ENCODE measurements around the gene ST7. TPM values are rescaled to one million over a fixed set of nuclear protein-coding genes. Genes with fewer than 3 reads are reported as not detected.

Gene ST7
- polyA plus RNA-seq, 2 of the 4 experiments (the other 2 are of a cell fraction) = 16.2 to 26.0 TPM

- no peak for TF ChIP-seq POLR2A (IDR thresholded peaks at IDR 0.05; ENCODE audit: low read length)
- no peak for TF ChIP-seq HOXB5 (CRISPR knock-in tag; IDR thresholded peaks at IDR 0.05)
- no peak for TF ChIP-seq RNF2 (IDR thresholded peaks at IDR 0.05; ENCODE audit: borderline replicate concordance, low read depth)
- no peak for TF ChIP-seq JUNB (IDR thresholded peaks at IDR 0.05)
- H3K9me3 ChIP-seq = 0 out of 3 replicates have a peak, but pooled peaks cover 5% of the 10 kb centered on the region
- no peak overlapping the region for H3K4me2 ChIP-seq
- FAIRE-seq (no peak), DNase-seq (ENCODE audit: low read depth in 1 of 2, low spot score in 1 of 2) (no peak), ATAC-seq (no peak)
- H3K27ac ChIP-seq = no peak overlapping the region
- ChIA-PET POLR2A (no interaction called here), CTCF (interaction anchor here (0.6 to 3.2 kb wide), 3 partner anchors 9 to 23 kb away, joined by 3 to 18 read pairs (median 3); no protein-coding TSS in a partner anchor)
- no peak overlapping the region for H3K4me3 ChIP-seq
- WGBS (ENCODE audit: missing lambda C conversion rate) = 96% methylated on average over 1 of the region's 1 CpG
- H3K4me1 ChIP-seq = no peaks in the 10 kb centered on the region
Observed at GRCh38 chr7:116912269-116912909, 40.9 kb upstream of the ST7 start.

DNA sequence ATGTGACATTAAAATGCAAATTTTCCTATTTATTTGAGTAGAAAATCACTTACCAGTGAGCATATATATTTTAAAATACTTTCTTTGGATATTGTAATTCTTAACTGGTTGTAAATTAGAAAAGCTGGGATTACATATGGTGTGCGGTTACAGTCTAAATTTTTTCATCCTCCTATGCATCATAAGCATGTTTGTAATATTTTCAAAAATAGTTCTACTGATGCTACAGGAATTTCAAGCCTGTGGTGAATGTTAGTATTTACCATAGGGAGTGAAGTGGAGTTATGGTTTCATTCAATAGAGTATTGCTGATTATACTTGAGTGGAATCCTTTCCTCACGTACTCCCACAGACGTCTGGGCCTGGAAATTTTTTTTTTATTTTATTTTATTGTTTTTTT lies 34.6 kb upstream of the ST7 start:
- ChIA-PET CTCF (no interaction called here), POLR2A (no interaction called here)
- ATAC-seq (no peak), DNase-seq (ENCODE audit: low read depth in 1 of 2, low spot score in 1 of 2) (no peak), FAIRE-seq (no peak)
- Histone ChIP-seq H3K4me2 (no peak overlapping the region), H3K9me3 (no peaks in the 10 kb centered on the region), H3K27ac (no peak overlapping the region), H3K4me1 (no peaks in the 10 kb centered on the region), H3K4me3 (no peak overlapping the region)
- TF ChIP-seq EP300 (IDR thresholded peaks at IDR 0.05) (no peak), FOSB (CRISPR knock-in tag; IDR thresholded peaks at IDR 0.05) (no peak), CHD4 (IDR thresholded peaks at IDR 0.05; ENCODE audit: borderline replicate concordance) (no peak), RARB (CRISPR knock-in tag; IDR thresholded peaks at IDR 0.05) (no peak), CEBPB (IDR thresholded peaks at IDR 0.05) (no peak)
- TF ChIP-seq, protein P1, sequence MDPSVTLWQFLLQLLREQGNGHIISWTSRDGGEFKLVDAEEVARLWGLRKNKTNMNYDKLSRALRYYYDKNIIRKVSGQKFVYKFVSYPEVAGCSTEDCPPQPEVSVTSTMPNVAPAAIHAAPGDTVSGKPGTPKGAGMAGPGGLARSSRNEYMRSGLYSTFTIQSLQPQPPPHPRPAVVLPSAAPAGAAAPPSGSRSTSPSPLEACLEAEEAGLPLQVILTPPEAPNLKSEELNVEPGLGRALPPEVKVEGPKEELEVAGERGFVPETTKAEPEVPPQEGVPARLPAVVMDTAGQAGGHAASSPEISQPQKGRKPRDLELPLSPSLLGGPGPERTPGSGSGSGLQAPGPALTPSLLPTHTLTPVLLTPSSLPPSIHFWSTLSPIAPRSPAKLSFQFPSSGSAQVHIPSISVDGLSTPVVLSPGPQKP (IDR thresholded peaks at IDR 0.05; ENCODE audit: low read depth, low read length) = no peak
- 94% methylated on average over 3 of the region's 3 CpGs for WGBS (ENCODE audit: missing lambda C conversion rate)

DNA sequence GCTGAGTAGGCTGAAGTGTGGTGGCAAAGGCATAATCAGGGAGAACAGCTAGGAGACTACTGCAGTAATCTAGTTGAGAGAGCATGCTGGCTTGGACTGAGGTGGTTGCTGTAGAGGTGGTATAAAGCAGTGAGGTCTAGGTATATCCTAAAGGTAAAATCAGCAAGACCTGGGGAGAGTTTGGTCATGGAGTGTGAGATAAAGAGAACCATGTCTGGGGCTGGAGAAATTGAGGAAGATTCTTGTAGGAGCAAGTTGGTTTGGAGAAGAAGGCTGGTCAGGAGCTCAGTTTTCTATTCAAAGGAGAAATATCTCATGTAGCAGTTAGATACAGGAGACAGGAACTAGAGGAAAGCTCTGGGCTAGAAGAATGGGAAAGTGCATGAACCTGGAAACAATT lies 32.9 kb upstream of the ST7 start:
- CTCF ChIA-PET = interaction anchor here (1.1 to 2.2 kb wide), 3 partner anchors 9 to 91 kb away, joined by 4 to 18 read pairs (median 5); no protein-coding TSS in a partner anchor
- H3K4me3 ChIP-seq = no peak overlapping the region
- no peak overlapping the region for H3K4me2 ChIP-seq
- no peaks in the 10 kb centered on the region for H3K9me3 ChIP-seq
- no peaks in the 10 kb centered on the region for H3K4me1 ChIP-seq
- ATAC-seq (no peak), DNase-seq (ENCODE audit: low read depth in 1 of 2, low spot score in 1 of 2) (no peak), FAIRE-seq (no peak)
- TF ChIP-seq ZSCAN20 (CRISPR knock-in tag; IDR thresholded peaks at IDR 0.05) = no peak
- H3K27ac ChIP-seq = no peak overlapping the region
- POLR2A ChIA-PET = no interaction called here

DNA sequence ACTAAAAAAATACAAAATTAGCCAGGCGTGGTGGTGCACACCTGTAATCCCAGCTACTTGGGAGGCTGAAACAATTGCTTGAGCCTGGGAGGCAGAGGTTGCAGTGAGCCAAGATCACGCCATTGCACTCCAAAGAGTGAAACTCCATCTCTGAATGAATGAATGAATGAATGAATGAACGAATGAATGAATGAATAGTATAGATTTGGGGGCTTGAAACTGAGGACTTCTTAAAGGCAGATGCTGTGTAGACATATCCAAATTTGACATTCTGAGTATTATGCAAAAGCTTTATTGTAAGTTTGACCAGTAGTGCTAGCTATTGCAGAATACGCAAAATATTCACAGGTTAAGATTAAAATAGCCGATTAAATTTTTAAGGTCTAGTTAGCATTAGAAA lies 30.8 kb upstream of the ST7 start:
- no peak for FAIRE-seq

More for the DNA sequence above, 30.8 kb upstream of the ST7 start:
- H3K4me1 ChIP-seq = no peaks in the 10 kb centered on the region
- no peaks in the 10 kb centered on the region for H3K9me3 ChIP-seq
- no peak overlapping the region for H3K27ac ChIP-seq
- no peak for TF ChIP-seq RARB (CRISPR knock-in tag; IDR thresholded peaks at IDR 0.05)
- no peak for TF ChIP-seq RNF2 (IDR thresholded peaks at IDR 0.05; ENCODE audit: borderline replicate concordance, low read depth)
- TF ChIP-seq ZFP36 (IDR thresholded peaks at IDR 0.05; ENCODE audit: borderline replicate concordance, partially characterized antibody) = no peak
- TF ChIP-seq NPAS2 (CRISPR knock-in tag; IDR thresholded peaks at IDR 0.05; ENCODE audit: borderline replicate concordance) = no peak
- no peak for TF ChIP-seq FOSB (CRISPR knock-in tag; IDR thresholded peaks at IDR 0.05)
- TF ChIP-seq GATA3 (IDR thresholded peaks at IDR 0.05; ENCODE audit: borderline replicate concordance) = no peak
- TF ChIP-seq HEYL (CRISPR knock-in tag; IDR thresholded peaks at IDR 0.05) = no peak
- no peak for TF ChIP-seq HDAC2 (IDR thresholded peaks at IDR 0.05)
- no peak for TF ChIP-seq JUNB (IDR thresholded peaks at IDR 0.05)
- TF ChIP-seq PHF8 (IDR thresholded peaks at IDR 0.05; ENCODE audit: borderline replicate concordance, low read depth) = no peak
- no peak for TF ChIP-seq ZNF302 (CRISPR knock-in tag; IDR thresholded peaks at IDR 0.05)
- no peak for TF ChIP-seq RCOR1 (IDR thresholded peaks at IDR 0.05; ENCODE audit: low read depth, low read length)
- no peak for TF ChIP-seq EHF (CRISPR knock-in tag; IDR thresholded peaks at IDR 0.05)
- no peak for TF ChIP-seq HOXB5 (CRISPR knock-in tag; IDR thresholded peaks at IDR 0.05)
- TF ChIP-seq ZC3H11A (IDR thresholded peaks at IDR 0.05) = no peak
- TF ChIP-seq, protein P2, sequence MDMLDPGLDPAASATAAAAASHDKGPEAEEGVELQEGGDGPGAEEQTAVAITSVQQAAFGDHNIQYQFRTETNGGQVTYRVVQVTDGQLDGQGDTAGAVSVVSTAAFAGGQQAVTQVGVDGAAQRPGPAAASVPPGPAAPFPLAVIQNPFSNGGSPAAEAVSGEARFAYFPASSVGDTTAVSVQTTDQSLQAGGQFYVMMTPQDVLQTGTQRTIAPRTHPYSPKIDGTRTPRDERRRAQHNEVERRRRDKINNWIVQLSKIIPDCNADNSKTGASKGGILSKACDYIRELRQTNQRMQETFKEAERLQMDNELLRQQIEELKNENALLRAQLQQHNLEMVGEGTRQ (IDR thresholded peaks at IDR 0.05) = no peak
- no peak overlapping the region for H3K4me2 ChIP-seq
- 72% methylated on average over 5 of the region's 5 CpGs for WGBS (ENCODE audit: missing lambda C conversion rate)
- DNase-seq (ENCODE audit: low read depth in 1 of 2, low spot score in 1 of 2) = no peak
- no peak overlapping the region for H3K4me3 ChIP-seq
- no peak for ATAC-seq
- POLR2A ChIA-PET = no interaction called here
- CTCF ChIA-PET = no interaction called here
